ENCODE measurements around the gene LKAAEAR1. TPM values are rescaled to one million over a fixed set of nuclear protein-coding genes. Genes with fewer than 3 reads are reported as not detected.

Gene LKAAEAR1
- total and polyA plus RNA-seq, 12 donors, result 0.12 TPM; not detected in 11

DNA sequence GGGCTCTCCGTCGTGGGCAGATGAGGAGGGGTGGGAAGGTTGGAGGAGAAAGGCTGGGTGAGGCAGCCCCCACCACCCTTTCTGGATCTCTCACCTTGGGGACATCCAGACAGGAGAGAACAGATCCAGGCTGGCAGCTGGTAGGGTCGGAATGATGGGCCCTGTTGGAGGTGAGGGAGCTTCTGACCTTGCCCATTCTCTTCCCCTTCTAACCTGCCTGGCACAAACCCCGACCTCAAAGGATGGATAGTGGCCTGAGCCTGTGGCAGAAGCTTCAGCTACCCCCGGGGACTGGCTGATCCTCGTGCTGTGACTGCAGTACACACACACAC, 29.2 kb upstream of the LKAAEAR1 start:
- H3K9me3 ChIP-seq, result no peaks in the 10 kb centered on the region
- H3K27me3 ChIP-seq, result peaks cover 0 to 5% (median 0%) of the 10 kb centered on the region in 7 donors
- ATAC-seq, result no peak
- no peak overlapping the region for H3K4me3 ChIP-seq
- no peaks in the 10 kb centered on the region for H3K36me3 ChIP-seq
- no peaks in the 10 kb centered on the region for H3K4me1 ChIP-seq
- no peak for DNase-seq
- no peak overlapping the region for H3K27ac ChIP-seq
- WGBS, 2 donors, result 75 to 76% methylated on average over 6 of the region's 6 CpGs
- intact Hi-C loops (cut with DNase I), result no loop called here
- TF ChIP-seq, protein P1, sequence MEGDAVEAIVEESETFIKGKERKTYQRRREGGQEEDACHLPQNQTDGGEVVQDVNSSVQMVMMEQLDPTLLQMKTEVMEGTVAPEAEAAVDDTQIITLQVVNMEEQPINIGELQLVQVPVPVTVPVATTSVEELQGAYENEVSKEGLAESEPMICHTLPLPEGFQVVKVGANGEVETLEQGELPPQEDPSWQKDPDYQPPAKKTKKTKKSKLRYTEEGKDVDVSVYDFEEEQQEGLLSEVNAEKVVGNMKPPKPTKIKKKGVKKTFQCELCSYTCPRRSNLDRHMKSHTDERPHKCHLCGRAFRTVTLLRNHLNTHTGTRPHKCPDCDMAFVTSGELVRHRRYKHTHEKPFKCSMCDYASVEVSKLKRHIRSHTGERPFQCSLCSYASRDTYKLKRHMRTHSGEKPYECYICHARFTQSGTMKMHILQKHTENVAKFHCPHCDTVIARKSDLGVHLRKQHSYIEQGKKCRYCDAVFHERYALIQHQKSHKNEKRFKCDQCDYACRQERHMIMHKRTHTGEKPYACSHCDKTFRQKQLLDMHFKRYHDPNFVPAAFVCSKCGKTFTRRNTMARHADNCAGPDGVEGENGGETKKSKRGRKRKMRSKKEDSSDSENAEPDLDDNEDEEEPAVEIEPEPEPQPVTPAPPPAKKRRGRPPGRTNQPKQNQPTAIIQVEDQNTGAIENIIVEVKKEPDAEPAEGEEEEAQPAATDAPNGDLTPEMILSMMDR (IDR thresholded peaks at IDR 0.05), result no peak

DNA sequence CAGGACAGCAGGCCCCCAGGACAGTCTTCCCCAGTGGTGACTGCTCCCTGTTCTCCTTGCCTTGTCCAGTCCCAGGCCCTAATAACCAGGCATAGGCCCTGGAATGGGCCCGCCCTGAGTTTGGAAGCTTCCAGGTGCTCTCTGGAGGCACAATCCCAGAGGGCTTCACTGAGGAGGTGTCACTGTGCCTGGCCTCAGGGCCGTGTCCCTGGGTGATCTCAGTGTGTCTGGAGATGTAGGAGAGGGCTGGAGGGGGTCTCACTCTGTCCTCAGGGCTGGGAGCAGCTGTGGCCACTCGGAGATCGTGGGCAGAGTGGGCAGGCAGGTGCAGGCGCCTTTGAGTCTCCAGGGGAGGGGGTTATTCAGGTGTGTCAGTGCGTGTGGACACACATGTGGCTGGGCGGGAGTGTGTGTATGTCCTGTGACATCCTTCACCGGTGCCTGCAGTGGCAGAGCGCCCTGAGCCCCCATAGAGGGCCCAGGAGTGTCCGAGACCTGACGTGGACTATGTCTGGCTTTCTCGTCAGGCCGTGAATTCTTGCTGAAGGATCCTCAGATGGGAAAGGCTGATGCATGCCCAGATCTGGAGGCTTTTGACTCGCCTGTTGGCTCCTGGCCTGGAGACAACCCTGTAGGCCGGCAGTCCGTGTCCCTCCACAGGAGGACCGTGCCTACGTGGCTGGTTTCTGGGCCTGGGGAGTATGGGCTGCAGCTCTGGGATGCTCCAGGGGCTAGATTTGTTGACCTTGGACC, 28.7 kb upstream of the LKAAEAR1 start:
- Histone ChIP-seq H3K27me3 (peaks cover 0 to 5% (median 0%) of the 10 kb centered on the region in 7 donors), H3K36me3 (no peaks in the 10 kb centered on the region), H3K27ac (no peak overlapping the region), H3K4me1 (no peaks in the 10 kb centered on the region), H3K4me3 (no peak overlapping the region), H3K9me3 (no peaks in the 10 kb centered on the region)
- DNase-seq (no peak), ATAC-seq (no peak)
- TF ChIP-seq, protein P1 (IDR thresholded peaks at IDR 0.05), result no peak
- intact Hi-C loops (cut with DNase I), result no loop called here
- WGBS, 2 donors, result 81 to 82% methylated on average over 18 of the region's 18 CpGs

DNA sequence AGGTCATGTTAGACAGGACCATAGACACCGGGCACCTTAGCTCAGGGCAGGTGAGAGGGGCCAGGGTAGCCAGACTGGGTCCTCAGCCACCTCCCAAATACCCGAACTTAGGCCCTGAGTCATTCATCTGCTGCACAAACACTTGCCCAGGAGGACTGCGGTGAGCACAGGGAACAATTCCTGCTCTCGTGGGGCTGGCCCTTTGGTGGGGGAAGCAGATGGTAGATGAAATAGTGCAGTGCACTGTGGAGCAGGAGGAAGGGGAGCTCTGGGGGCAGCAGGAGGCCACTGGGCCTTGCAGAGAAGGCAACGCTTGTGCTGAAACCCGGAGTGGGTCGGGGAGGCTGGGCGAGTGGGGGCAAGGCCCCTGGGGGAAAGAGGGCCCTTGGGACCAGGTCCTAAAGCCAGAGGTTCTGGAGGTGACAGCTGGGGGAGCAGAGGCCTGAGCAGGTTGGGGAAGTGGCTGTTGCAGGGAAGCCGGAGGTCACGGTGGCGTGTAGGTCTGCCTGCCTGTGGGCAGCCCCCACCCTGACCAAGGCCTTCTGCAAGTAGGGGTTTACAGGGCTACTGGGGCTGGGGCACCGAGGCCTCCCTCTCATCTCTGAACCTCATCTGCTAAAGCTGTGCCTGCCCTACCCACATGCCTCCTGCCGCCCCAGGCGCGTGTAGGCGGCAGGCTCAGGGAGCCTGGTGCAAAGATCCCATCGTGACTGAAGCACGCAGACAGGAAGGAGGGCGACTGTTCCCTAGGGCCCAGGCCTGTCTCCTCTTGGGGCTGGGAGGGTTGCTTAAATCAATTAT, 27.8 kb upstream of the LKAAEAR1 start:
- H3K27me3 ChIP-seq, result peaks cover 0 to 9% (median 0%) of the 10 kb centered on the region in 7 donors
- ATAC-seq (no peak), DNase-seq (no peak)
- intact Hi-C loops (cut with DNase I), result no loop called here
- H3K4me1 ChIP-seq, result no peaks in the 10 kb centered on the region
- TF ChIP-seq, protein P1 (IDR thresholded peaks at IDR 0.05), result no peak
- H3K9me3 ChIP-seq, result no peaks in the 10 kb centered on the region
- 77 to 83% methylated on average over 19 of the region's 19 CpGs for WGBS, 2 donors
- no peaks in the 10 kb centered on the region for H3K36me3 ChIP-seq
- no peak overlapping the region for H3K4me3 ChIP-seq
- no peak overlapping the region for H3K27ac ChIP-seq

DNA sequence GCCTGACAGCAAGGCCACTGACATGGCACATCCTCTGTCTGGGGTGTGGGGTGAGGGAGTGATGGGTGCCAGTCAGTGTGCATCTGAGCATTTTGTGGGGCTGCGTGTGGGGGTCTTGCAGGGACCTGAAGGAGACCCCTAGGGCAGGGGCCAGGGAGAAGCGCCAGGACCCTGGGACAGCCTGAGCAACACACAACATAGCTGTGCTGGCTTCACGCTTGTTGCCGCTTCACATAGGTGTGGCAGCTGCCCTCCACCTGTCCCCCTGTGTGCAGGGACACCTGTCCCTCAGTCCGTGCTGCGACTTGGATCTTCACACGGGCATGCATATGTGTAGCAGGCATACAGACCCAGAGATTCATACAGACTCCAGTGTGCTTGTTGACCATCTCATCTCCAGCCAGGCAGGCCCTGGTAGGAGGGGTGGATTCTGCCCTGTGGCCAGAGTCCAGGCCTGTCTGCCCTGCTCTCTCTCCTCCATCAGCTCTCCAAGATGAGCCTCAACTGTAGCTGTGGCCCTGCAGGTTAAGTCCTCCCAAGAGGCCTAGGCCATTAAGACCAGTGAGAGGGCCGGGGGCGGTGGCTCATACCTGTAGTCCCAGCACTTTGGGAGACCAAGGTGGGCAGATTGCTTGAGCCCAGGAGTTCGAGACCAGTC, 26.3 kb upstream of the LKAAEAR1 start:
- H3K27ac ChIP-seq, result no peak overlapping the region
- ATAC-seq (no peak), DNase-seq (no peak)
- peaks cover 0 to 20% (median 8%) of the 10 kb centered on the region in 7 donors for H3K27me3 ChIP-seq
- H3K4me3 ChIP-seq, result no peak overlapping the region
- no peaks in the 10 kb centered on the region for H3K36me3 ChIP-seq
- no peaks in the 10 kb centered on the region for H3K9me3 ChIP-seq
- no peaks in the 10 kb centered on the region for H3K4me1 ChIP-seq
- intact Hi-C loops (cut with DNase I), result no loop called here
- WGBS, 2 donors, result 89 to 96% methylated on average over 10 of the region's 10 CpGs
- TF ChIP-seq, protein P1 (IDR thresholded peaks at IDR 0.05), result no peak

Data from heart right ventricle (tissue), 16 donors.